ENCODE results near the gene LAMC1.

DNA sequence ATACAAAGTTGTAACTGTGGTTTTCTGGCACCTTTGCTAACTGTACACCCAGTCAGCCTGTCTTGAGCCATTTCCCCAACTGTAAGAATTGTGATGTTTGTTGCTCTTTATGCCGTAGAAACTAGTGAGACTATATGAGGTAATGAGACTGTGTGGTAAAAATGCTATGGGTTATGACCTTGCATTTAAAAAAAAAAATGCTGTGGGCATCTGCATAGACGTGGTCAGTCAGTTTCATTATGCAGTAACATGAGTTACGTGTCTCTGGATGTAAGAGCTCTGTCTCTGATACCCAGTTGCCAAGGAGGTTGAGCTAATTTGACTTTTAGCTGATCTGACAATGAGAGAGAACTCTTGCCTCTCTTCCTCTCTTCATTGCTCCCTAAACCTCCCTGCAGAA, 82.2 kb downstream of the LAMC1 start:
- TF ChIP-seq, protein P1, sequence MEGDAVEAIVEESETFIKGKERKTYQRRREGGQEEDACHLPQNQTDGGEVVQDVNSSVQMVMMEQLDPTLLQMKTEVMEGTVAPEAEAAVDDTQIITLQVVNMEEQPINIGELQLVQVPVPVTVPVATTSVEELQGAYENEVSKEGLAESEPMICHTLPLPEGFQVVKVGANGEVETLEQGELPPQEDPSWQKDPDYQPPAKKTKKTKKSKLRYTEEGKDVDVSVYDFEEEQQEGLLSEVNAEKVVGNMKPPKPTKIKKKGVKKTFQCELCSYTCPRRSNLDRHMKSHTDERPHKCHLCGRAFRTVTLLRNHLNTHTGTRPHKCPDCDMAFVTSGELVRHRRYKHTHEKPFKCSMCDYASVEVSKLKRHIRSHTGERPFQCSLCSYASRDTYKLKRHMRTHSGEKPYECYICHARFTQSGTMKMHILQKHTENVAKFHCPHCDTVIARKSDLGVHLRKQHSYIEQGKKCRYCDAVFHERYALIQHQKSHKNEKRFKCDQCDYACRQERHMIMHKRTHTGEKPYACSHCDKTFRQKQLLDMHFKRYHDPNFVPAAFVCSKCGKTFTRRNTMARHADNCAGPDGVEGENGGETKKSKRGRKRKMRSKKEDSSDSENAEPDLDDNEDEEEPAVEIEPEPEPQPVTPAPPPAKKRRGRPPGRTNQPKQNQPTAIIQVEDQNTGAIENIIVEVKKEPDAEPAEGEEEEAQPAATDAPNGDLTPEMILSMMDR (IDR thresholded peaks at IDR 0.05) = no peak
- no peak for TF ChIP-seq EZH2 (IDR thresholded peaks at IDR 0.05; ENCODE audit: borderline replicate concordance, insufficient read depth, low read depth, low read length, poor library complexity, severe bottlenecking)

All from B cell (primary cell).